Measurements from ENCODE around the gene GPR61.

GPR61 gene

DNA sequence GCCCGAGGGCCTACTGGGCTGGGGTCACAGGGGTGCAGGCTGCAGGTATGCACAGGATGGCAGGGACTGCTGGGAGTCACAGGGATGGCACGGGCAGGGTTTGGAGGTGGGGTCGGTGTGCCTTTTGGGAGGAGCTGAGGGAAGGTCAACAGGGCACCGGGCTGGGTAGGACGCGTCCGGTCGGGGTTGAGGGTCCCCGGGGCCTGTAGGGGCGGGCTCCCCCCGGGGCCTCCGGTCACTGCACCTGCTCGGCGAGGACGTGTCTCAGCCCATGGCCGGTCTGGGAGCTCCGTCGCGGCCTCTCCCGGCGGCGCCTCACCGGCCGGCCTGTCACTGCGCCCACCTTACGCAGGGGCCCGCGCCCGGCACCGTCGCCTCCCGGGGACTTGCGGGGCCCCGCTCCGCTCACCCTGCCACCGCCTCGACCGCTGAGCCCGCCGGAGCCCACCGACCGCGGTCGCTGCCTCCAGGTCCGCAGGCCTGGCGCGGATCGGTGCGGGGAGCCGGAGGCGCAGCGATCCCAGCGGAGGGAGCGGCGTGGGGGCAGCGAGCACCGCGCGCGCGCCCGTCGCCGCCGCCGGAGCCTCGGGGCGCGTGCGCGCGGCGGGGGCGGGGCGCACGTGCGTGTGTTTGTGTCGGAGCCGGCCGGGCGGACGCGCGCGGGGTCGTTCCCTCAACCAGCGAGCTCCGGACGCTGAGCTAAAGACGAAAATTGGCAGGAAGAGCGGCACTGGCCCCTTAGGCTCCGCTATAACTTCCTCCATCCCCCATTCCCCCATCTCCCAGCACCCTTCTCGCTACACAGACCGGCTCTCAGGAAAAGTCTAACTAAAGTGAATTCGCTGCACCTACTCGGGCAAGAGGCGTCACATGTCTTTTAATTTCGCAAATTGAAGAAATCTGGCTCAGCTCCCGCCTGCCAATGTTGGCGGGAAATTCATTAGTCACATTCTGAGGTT is 30.2 kb upstream of the GPR61 start, which contains the start of gene AMIGO1:
Gene AMIGO1 (minus strand): TSS at position 552 of the 959 bp plus-strand sequence. CDS start 815 bp downstream, outside the sequence.
- DNase-seq, result peak; percentile 40 to 71

DNA sequence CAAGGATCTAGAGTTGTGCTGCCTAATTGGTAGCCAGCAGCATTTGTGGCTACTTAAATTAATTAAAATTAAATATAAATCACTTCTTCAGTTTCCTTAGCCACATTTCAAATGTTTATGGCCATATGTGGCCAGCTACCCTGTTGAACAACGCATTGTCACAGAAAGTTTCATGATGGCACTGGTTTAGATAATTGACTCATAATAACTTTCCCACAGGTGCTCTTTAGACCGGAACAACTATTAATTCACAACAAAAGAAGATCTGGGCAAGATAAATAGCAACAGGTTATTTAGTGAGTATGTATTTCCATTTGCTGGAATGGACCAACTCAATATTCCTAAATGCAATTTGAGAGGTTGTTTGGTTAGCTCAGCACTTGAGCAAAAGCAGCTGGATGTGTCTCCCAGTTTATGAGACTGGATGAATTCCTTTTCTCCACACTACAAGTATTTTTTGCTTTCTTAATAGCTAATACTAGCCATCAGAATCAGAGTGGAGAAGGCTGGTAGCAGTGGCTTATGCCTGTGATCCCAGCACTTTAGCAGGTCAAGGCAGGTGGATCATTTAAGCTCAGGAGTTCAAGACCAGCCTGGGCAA is 26.5 kb upstream of the GPR61 start:
- DNase-seq, result no peak

DNA sequence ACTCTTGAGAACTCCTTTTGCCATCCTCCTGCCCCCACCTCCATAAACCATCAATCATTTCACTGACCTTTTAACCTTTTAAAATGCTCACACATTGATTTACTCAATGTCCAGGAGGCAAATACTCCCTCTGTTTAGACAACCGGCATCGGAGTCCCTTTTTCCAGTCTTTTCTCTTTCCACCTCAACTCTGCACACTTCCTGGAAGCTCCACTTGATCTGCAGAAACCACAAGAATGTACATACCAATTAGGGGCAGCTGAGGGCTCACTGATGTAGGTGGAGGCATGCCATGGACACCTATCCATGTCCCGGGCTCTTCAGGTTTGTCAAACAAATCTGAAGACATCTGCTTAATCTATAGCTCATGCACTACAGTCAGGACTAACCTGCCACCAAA is 24.8 kb upstream of the GPR61 start:
- DNase-seq, result no peak

DNA sequence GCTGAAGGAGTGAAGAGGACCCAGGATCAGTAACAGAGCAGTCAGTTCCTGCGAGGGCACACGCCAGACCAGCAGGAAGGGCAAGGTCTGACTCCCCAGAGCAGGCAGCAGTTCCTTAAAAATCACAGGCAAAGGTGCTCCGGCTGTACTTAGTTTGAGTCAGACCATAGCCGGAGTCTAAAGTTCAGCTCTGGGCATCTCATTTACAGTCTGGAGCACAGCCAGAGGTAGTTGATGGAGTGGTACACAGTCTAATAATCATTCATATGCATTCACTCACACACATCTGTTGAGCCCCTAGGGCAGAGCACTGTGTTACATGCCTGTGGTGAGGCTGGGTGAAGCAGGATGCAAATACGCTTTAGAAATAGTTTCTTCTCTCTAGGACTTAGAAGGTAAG is 22.8 kb upstream of the GPR61 start:
- DNase-seq, result no peak

DNA sequence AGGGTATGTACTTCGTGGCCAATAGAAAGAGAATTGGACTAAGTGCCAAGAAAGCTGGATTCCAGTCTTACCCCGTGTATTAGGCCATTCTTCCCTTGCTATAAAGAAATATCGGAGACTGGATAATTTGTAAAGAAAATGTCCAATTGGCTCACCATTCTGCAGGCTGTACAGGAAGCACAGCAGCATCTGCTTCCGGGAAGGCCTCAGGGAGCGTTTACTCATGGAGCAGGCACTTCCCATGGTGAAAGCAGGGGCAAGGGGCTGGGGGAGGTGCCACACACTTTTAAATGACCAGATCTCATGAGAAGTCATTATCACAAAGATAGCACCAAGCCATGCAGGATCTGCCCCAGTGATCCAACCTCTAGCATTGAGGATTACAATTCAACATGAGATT is 22.3 kb upstream of the GPR61 start:
- no peak for DNase-seq

DNA sequence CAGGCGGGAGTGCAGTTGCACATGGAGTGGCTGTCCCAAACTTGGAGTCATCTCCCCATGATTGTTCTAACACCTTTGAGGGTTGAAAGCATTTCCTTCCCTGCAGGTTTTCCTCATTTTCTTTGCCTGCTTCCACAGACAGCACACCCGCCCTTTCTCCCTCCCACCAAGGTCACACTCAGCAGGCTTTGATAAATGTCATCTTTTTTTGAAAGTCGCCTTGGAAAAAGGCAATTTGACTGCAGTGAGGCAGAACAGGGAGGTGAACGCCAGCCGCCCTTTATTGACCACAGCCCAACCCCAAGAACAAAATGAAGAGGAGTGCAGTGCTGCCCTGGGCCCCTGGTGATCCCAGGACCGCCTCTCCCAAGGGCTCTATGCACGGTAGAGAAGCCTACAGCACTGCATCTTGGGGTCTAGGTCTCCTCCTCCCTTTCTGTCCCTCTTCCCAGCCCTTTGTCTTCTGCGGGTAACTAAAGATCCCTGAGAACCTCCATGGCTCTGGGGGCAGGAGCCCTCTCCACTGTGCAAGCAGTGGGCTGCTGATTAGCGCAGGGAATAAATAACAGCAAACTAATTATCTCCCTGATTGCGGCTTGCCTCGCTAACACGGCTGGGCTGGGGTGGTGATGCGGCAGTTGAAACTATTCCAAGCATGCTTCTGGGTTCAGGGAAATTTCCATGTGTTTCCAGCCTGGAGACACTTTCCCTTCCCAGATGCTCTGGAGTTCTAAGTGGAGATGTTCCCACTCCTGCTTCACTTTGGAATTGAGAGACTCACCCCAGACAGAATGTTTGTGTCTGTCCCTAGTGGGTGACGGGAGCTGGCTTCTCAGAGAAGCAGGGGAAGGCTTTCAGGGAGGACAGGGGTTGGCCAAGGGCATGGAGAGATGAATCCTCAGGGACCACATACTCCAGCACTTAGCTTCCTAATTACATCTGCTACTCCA is 18.4 kb upstream of the GPR61 start:
- no peak for DNase-seq

DNA sequence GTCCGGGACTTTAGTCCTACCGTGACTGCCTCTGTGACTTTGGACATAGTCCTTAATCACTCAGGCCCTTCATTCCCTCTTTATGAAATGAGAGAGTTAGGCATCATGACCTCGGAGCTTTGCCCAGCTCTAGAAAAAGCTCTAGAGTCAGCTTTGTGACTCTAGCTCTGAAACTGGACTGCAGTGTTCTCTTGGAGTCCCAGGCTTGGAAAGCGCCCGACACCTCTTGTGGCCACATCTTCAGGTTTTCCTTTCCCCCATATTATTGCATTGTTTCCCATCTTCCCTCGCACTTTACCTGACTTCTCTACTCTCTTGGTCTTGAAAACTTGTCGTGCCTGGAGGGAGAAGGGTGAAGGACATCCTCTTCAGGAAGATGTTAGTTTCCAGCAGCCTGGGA is 17.6 kb upstream of the GPR61 start:
- no peak for DNase-seq

DNA sequence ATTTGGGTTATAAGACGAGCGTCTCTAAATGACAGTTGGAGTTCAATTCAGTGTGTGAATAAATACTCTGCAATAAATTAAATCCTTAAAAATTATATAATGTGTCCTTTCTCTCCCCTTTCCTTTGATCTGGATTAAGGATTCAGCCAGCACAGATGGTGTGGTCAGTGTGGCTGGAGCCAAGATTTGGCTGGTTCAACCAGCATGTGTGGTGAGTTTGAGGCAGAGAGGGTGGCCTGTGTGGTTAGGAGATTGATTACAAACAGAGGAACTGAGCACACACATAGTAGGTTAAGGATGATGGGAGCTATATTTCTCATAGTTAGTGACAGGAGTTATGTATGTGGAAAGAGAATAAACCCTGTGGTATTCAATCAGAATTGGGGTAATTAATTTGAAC is 16.0 kb upstream of the GPR61 start:
- no peak for DNase-seq

DNA sequence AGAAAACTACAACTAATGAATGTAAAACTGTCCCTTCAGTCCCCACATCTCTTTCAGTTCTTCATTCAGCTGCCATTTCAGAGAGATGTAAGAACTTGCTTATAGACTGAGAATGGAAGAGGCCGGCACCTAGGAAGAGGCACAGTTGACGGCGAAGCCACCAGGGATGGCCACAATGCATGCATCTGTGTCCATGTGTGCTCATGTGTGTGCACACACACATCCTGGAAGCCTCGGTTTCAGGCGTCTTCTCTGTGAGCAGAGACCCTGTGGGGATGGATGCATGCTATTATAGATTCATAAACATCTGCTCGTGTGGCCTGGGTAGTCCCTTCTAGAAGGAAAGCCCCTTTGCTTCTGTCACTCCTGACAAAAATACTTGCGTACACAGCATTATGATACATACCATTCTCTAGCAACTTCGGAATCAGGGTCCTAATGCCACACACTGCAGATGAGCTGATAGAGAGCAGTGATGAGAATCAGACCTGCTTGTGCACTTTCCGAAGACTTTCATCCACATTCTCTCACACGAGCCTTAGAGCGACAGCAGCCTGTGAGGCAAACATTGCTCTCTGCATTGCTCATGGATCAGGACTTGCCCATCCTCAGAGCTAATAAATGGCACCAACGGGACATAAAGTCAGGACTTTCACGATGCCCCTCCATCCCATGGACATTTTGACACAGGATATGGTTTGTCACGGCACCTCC is 12.4 kb upstream of the GPR61 start:
- DNase-seq, result no peak

DNA sequence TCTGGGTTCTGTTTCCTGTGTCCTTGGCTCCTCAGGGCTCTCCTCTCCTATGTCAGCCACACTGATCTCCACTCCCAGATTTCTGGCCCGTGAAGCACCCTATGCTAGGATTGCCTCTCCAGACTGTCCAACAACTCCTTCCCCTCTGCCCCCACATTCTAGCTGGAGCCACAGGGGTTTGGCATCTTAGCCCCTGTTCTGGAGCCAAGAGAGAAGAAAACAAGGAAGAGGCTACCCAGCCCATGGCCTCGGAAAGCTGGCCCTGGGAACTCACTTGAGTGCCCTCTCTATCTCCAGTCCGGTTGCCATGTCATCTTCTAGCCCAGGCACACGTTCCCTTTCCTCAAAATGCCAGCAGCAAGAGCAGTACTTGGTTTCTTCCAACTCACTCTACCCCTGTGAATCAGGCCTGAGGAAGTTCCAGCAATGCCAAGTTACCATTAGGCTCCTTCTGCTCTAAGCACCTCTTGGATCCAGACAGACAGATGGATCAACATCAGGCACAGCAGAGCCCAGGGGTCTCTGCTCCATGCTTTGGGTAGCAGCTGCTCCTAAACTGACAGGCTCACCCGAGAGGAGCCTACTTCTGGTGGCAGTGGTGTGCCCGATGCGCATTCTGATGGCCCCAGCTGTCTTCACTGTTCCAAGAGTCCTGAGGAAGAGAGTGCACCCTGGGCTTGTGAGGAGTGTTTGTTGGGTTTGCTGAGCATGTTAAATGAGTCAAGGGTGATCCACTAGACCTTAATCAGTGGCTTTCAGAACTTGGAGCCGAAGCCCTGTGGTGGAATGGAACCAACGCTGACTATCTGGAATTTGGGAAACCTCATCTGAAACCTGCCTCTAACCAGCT is 11.6 kb upstream of the GPR61 start:
- no peak for DNase-seq

DNA sequence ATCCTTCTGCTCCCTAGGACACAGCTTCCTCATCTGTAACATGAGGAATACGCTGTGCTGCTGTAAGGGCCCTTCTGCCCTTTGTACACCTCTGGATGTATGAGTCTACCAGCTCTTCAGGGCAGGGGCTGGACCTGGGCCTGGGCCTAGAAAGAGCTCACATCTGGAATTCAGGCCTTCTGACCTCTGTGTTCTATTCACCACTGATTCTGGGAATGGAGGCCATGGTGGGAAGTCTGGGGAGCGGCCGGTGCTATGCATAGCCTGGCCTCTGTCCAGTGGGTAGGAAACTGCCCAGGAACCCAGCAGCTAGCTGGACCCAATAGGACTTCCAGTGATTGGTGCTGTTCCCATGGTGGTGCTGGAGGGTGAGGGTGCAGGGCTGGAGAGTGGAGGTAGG is 11.0 kb upstream of the GPR61 start:
- no peak for DNase-seq

DNA sequence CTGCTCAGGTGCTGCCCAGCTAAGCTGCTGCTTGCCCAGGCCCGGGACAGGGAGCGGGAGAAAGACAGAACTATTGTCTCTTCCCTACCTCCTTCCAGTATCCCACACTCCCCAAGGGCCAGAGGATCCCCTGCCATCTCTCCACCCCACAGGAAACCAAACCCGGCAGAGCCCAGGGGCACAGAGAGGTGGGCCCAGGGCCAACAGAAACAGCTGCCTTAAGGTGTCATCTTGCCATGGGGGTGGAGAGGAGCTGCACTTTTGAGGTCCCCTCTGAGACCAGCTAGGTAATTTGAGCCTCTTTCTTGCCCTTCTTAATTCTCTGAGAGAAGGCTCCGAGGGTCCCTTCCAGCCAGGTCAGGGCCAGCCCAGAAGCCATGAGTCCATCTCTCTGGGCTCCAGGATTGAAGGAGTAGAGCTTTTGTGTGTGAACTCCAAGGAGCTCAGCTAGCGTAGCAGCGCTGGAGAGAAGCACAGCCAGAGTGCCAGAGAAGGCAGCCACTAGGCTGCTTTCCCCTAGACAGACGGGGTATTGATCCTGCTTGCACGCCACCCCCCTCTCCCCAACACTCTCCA is 9.7 kb upstream of the GPR61 start:
- no peak for DNase-seq

DNA sequence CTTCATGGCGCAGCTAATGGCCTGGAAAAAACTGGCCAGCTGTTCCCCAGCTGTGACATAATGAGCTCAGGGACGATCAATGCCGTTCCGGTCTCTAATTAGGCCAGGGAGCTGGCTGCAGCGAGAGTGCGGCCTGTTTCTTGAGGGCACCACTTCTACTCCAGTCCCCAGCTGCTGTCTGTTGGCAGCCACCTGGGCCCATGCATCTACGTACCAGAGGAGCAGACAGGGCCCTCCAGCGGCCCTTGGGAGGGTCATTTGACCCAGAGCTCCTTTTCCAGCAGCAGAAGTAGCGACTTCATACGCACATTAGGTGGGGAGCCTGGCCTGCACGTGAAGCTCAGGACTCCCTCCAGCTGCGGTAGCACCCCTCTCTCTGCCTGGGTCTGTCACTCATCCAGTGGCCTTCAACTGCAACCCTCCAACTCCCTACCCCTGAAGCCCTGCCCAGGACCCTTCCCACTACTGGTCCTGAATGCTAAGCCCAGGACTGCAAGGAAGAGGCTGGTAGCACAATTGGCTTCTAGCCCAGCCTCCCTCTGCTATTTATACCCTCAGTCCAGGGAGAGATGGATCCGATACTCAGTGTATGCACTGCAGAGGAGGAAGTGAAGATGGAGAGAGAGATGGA is 9.1 kb upstream of the GPR61 start:
- DNase-seq, result no peak

DNA sequence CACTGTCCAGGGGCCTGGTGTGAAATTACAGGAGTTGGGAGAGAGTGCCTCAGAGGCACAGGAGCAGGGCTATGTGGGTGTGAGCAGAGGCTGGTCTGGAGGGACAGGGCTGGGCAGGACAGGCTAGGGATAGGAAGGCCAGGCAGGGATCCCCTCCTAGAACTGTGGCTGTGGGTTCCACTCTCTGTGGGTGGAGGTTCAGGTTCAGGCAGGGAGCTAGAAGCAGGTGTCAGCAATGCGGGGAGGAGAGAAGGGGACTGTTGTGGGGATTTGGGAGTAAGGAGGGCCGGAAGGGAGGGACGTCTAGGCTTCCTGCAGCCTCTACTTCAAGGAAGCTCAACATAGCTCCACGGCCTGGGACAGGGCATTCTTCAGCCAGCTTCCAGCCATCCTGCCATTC is 8.3 kb upstream of the GPR61 start:
- no peak for DNase-seq

DNA sequence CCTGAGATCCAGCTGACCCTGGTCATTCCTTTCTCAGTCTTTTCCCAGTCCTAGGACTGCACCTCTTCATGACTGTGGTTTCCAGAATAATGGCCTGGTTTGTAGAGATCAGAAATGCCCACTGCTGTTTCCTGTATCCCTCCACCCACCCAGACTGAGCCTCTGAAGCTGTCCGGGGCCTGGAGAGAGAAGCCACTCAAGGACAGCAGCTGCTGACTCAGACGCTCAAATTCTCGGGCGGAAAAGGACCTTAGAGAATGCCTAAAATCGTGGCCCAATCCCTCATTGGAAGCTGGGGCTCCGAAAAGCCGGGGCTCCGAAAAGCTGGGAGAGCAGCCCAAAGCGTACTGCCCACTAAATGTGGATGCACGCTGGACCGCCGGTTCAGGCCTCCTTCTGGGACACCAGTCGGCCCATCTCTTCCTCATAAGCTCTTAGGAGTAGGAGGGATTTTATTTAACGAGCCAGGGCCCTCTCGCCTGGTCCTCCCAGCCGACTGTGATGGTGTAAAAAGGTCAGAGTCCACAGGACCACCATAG is 7.8 kb upstream of the GPR61 start:
- no peak for DNase-seq

DNA sequence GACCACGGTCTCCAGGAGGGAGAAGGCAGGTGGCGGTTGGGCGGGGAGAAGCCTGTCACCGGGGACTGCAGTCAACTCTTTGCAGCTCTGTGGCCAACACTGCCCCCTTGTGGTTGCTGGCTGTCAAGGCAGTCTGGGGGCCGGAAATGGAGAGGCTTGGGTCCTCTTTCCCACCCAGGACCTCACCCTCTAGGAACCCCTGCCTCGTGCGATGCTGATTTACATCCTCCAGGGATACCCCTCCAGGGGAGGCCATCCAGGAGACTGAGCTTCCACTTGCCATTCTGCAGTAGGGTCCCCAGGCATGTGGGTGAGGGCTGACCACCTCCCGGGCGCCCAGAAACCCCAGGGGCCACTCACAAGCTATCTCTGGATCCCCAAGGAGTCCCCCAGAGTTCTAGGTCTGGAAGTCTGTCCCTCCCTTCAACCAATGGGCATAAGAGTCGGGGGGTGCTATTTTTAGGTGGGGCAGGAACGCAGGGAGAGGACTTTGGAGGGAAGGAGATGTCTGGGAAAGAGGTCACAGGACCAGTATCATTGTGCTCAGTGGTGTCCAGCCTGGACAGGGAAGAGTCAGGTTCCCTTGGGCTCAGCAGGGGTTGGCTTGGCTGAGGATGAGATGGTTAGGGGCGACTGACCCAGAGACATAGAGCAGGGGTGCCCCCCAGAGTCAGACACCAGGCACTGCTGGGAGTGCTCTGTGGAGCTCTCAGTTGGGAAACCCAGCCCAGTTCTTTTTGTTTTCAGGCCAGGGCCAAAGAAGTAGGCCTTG is 7.1 kb upstream of the GPR61 start:
- peak; percentile 84 to 92 for DNase-seq

DNA sequence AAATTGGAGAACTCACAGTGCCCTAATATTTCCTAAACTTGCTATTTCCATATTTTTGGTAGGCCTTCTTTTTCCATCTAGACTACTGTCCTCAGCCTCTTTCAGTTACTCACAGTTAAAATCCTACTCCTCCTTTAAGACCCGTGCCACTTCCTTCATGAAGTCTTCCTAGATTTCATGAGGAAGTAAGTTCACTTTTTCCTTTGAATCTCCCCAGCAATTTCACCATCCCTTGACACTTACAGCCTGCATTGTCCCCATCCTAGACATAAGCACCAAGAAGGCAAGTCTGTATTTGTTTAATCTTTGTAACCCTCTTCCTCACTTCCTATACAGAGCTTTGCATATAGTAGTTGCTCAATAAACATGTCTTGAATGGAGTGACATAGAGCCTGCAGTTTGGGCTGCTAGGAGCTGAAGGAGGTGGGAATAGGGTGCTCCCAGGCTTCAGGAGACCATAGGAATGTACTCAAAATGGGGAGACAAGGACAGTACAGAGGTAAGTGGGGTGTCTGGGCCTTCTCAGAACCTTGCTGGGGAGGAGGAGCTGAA is 5.3 kb upstream of the GPR61 start:
- no peak for DNase-seq

DNA sequence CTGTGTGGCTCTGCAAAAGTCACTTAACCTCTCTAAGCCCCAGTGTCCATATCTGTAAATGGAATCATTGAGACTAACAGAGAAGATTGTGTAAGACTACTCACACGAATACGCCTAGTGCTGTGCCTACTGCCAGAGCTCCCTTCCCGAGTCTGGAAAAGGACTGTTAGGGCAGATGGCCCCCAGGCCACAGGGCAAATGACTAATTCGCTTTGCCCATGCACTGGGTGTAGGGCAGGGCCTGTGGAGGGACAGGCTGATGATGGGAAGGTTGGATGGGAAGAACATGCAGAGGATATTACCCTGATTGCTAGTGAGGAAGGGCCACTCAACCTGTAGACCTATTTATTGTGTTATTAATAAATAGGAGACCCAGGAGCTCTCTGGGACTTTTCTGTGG is 4.2 kb upstream of the GPR61 start:
- no peak for DNase-seq

DNA sequence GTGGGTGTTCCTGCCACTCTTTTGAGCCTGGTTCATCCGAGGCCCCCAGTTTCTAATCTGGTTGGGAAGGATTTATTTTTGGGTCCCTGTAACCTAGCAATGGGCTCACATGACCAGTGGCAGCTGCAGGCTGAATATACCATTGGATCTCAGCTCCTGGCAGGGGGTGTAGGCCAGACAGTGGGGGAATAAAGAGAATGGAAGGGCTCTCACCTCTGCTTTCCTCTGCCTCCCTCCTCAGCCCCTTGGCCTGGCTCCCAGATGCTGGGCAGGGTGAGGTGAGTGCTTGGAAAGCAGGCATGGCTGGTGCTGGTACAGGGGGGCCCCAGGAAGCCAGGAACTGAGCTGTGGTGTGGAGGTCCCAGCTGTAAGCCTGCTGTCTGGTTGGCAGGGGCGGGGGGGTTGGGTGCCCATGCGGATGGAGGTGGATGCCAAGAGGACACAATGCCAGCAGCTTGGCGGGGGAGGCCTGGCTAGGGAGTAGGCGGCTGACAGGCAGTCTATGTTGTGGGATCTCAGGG is 3.6 kb upstream of the GPR61 start:
- DNase-seq, result no peak

Data from CD4-positive, alpha-beta T cell treated with Interferon alpha-2 for 1 hour (primary cell).